IMR-90 (cell line): ENCODE measurements around the gene SELENOH. TPM values are rescaled to one million over a fixed set of nuclear protein-coding genes. Genes with fewer than 3 reads are reported as not detected.

Experiments used
- ATAC-seq: fragments of 200-7000 bp; cut with Tn5 transposase; 2 replicates; pipeline ENCODE4 v1.9.1; 2020; ENCODE audit warnings: low read depth, mild to moderate bottlenecking, moderate library complexity
- BruUV-seq: library from RNA; stranded (reverse); fragments of 400-500 nt; replicated peaks from 2 replicates; lab custom pipeline; 2021; lab: Mats Ljungman, UMichigan
- CTCF ChIA-PET: fragments of 300-600 bp; formaldehyde crosslinking; extraction: SDS; loops from one replicate; lab custom pipeline; 2021; ENCODE audit warnings: antibody characterized with exemption; lab: Yijun Ruan, JAX
- POLR2A ChIA-PET: fragments of 300-600 bp; sonication (Branson Sonifier 250); formaldehyde crosslinking; loops from one replicate; lab custom pipeline; 2022; ENCODE audit warnings: antibody characterized with exemption; ENCODE audit not compliant: unreplicated experiment; lab: Charles Lee
- DNase-seq: peaks from one replicate; pipeline ENCODE4 v3.0.0; 2013
- H2AFZ ChIP-seq: replicated peaks from 2 replicates; pipeline ENCODE3; 2013; ENCODE audit warnings: low read length, mild to moderate bottlenecking; ENCODE audit not compliant: poor library complexity
- H2AK5ac ChIP-seq: 2 replicates; pipeline ENCODE4 v1.6.1; 2013; ENCODE audit warnings: low read depth, low read length, inconsistent platforms
- H2AK9ac ChIP-seq: replicated peaks from 2 replicates; pipeline ENCODE3; 2013; ENCODE audit warnings: mild to moderate bottlenecking, low read depth, low read length, moderate library complexity; ENCODE audit not compliant: poor library complexity
- H2BK120ac ChIP-seq: 2 replicates; pipeline ENCODE4 v1.6.1; 2013; ENCODE audit warnings: low read depth, low read length, inconsistent platforms
- H2BK15ac ChIP-seq: 3 replicates; pipeline ENCODE4 v1.6.1; 2013; ENCODE audit warnings: low read depth, low read length, inconsistent platforms
- H2BK20ac ChIP-seq: 2 replicates; pipeline ENCODE4 v1.6.1; 2013; ENCODE audit warnings: low read depth, mild to moderate bottlenecking, inconsistent platforms, low read length, moderate library complexity
- H2BK5ac ChIP-seq: 2 replicates; pipeline ENCODE4 v1.6.1; 2013; ENCODE audit warnings: mild to moderate bottlenecking, low read depth, low read length, inconsistent platforms; ENCODE audit not compliant: poor library complexity, severe bottlenecking
- H3K14ac ChIP-seq: replicated peaks from 2 replicates; pipeline ENCODE4 v1.6.1; 2013; ENCODE audit warnings: low read depth, low read length, inconsistent platforms
- H3K18ac ChIP-seq: 2 replicates; pipeline ENCODE4 v1.6.1; 2013; ENCODE audit warnings: low read depth, low read length, control low read depth
- H3K23ac ChIP-seq: 2 replicates; pipeline ENCODE4 v1.6.1; 2013; ENCODE audit warnings: low read depth, low read length, inconsistent platforms
- H3K27ac ChIP-seq: 2 replicates; pipeline ENCODE4 v1.5.1; 2013; ENCODE audit warnings: mild to moderate bottlenecking, control low read depth, low read length; ENCODE audit not compliant: insufficient read depth
- H3K27me3 ChIP-seq: 2 replicates; pipeline ENCODE4 v1.6.1; 2013; ENCODE audit warnings: low read length; ENCODE audit not compliant: control insufficient read depth, insufficient read depth
- H3K36me3 ChIP-seq: 2 replicates; pipeline ENCODE4 v1.6.1; 2013; ENCODE audit warnings: low read length, mixed read lengths; ENCODE audit not compliant: control insufficient read depth, insufficient read depth
- H3K4ac ChIP-seq: 2 replicates; pipeline ENCODE4 v1.6.1; 2013; ENCODE audit warnings: low read depth, low read length, inconsistent platforms
- H3K4me1 ChIP-seq: 2 replicates; pipeline ENCODE4 v1.6.1; 2013; ENCODE audit warnings: low read length, mixed read lengths; ENCODE audit not compliant: control insufficient read depth, insufficient read depth
- H3K4me2 ChIP-seq: 2 replicates; pipeline ENCODE4 v1.6.1; 2013; ENCODE audit warnings: low read depth, mild to moderate bottlenecking, control low read depth, low read length, moderate library complexity
- H3K4me3 ChIP-seq: 2 replicates; pipeline ENCODE4 v1.5.1; 2013; ENCODE audit warnings: low read depth, mild to moderate bottlenecking, control low read depth, low read length, moderate library complexity; ENCODE audit not compliant: insufficient read depth
- H3K56ac ChIP-seq: 2 replicates; pipeline ENCODE4 v1.6.1; 2013; ENCODE audit warnings: low read length, inconsistent platforms; ENCODE audit not compliant: insufficient read depth; ENCODE audit errors: extremely low read depth
- H3K79me1 ChIP-seq, 2 experiments: 2 replicates each; pipeline ENCODE4 v1.6.1; 2013; ENCODE audit warnings: low read length in 2 of 2, inconsistent platforms in 1 of 2, low read depth in 1 of 2
- H3K9ac ChIP-seq: 2 replicates; pipeline ENCODE4 v1.6.1; 2013; ENCODE audit warnings: low read depth, low read length, control low read depth
- H3K9me1 ChIP-seq: 2 replicates; pipeline ENCODE4 v1.6.1; 2013; ENCODE audit warnings: low read length, inconsistent platforms; ENCODE audit not compliant: insufficient read depth
- H3K9me3 ChIP-seq: 2 replicates; pipeline ENCODE4 v1.6.1; 2013; ENCODE audit warnings: low read length; ENCODE audit not compliant: control insufficient read depth, insufficient read depth
- H4K20me1 ChIP-seq: 2 replicates; pipeline ENCODE4 v1.6.1; 2013; ENCODE audit warnings: low read length, inconsistent platforms; ENCODE audit not compliant: insufficient read depth
- H4K5ac ChIP-seq: 2 replicates; pipeline ENCODE4 v1.6.1; 2013; ENCODE audit warnings: mild to moderate bottlenecking, low read depth, low read length, control low read depth
- H4K8ac ChIP-seq, 2 experiments: 2 replicates each; pipeline ENCODE4 v1.6.1; 2013; ENCODE audit warnings: low read depth in 2 of 2, low read length in 2 of 2, control low read depth in 1 of 2, inconsistent platforms in 1 of 2
- H4K91ac ChIP-seq: 2 replicates; pipeline ENCODE4 v1.6.1; 2013; ENCODE audit warnings: low read depth, low read length, inconsistent platforms; ENCODE audit not compliant: insufficient read depth
- BHLHE40 ChIP-seq: fragments of 150-350 bp; IDR thresholded peaks from 2 replicates; pipeline ENCODE4 v1.6.1; 2016; ENCODE audit warnings: mild to moderate bottlenecking, low read depth, low read length
- CEBPB ChIP-seq: IDR thresholded peaks from 2 replicates; pipeline ENCODE4 v1.6.1; 2012; ENCODE audit warnings: low read depth, low read length, improper control_type of control experiment
- CHD1 ChIP-seq: IDR thresholded peaks from 2 replicates; pipeline ENCODE4 v1.6.1; 2012; ENCODE audit warnings: low read depth, low read length, improper control_type of control experiment
- CTCF ChIP-seq: conservative IDR thresholded peaks from 2 replicates; pipeline ENCODE4 v1.5.1; 2012; ENCODE audit warnings: mild to moderate bottlenecking, low read depth, low read length, improper control_type of control experiment
- ELK1 ChIP-seq: fragments of 150-350 bp; IDR thresholded peaks from 2 replicates; pipeline ENCODE4 v1.6.1; 2016; ENCODE audit warnings: low read depth, mild to moderate bottlenecking, low read length, moderate library complexity, borderline replicate concordance
- FOS ChIP-seq: fragments of 150-350 bp; IDR thresholded peaks from 2 replicates; pipeline ENCODE4 v1.6.1; 2016; ENCODE audit warnings: low read depth, low read length
- MAFK ChIP-seq: IDR thresholded peaks from 2 replicates; pipeline ENCODE4 v1.6.1; 2012; ENCODE audit warnings: low read depth, low read length, improper control_type of control experiment
- MAZ ChIP-seq: IDR thresholded peaks from 2 replicates; pipeline ENCODE4 v1.6.1; 2012; ENCODE audit warnings: low read depth, mild to moderate bottlenecking, low read length, improper control_type of control experiment, moderate library complexity, borderline replicate concordance
- MXI1 ChIP-seq: IDR thresholded peaks from 2 replicates; pipeline ENCODE4 v1.6.1; 2012; ENCODE audit warnings: low read depth, mild to moderate bottlenecking, low read length, moderate library complexity, borderline replicate concordance
- NFE2L2 ChIP-seq: fragments of 150-350 bp; IDR thresholded peaks from 2 replicates; pipeline ENCODE4 v1.6.1; 2016; ENCODE audit warnings: low read depth, mild to moderate bottlenecking, low read length
- POLR2A ChIP-seq: IDR thresholded peaks from 2 replicates; pipeline ENCODE4 v1.6.1; 2012; ENCODE audit warnings: mild to moderate bottlenecking, low read depth, low read length
- RAD21 ChIP-seq: IDR thresholded peaks from 2 replicates; pipeline ENCODE4 v1.6.1; 2012; ENCODE audit warnings: low read length, improper control_type of control experiment
- RCOR1 ChIP-seq: IDR thresholded peaks from 2 replicates; pipeline ENCODE4 v1.6.1; 2012; ENCODE audit warnings: mild to moderate bottlenecking, low read length, improper control_type of control experiment; ENCODE audit not compliant: insufficient replicate concordance
- RFX5 ChIP-seq: IDR thresholded peaks from 2 replicates; pipeline ENCODE4 v1.8.0; 2012; ENCODE audit warnings: low read depth, mild to moderate bottlenecking, low read length, moderate library complexity
- SMC3 ChIP-seq: fragments of 150-350 bp; IDR thresholded peaks from 2 replicates; pipeline ENCODE4 v1.6.1; 2016; ENCODE audit warnings: low read depth, mild to moderate bottlenecking, antibody characterized with exemption, low read length, moderate library complexity
- WGBS, 2 experiments: methylation state at CpG; one replicate each; pipeline versions ENCODE4 v1.1.5 to v1.1.7; 2013; ENCODE audit warnings: missing lambda C conversion rate in 2 of 2; ENCODE audit not compliant: insufficient read length in 1 of 2; ENCODE audit errors: extremely low coverage in 2 of 2; 5-methylcytosine and 5-hydroxymethylcytosine counted together
- dilution Hi-C: fragments of 300-500 bp; cut with HindIII; formaldehyde crosslinking; loops from one replicate; pipeline ENCODE4 v1.14.3; 2018; ENCODE audit warnings: low sequenced_read_pairs; ENCODE audit not compliant: unreplicated experiment
- in situ Hi-C: fragments of 300-500 bp; cut with MboI; formaldehyde crosslinking; loops from 3 replicates; pipeline ENCODE4 v1.14.3; 2019; ENCODE audit warnings: low sequenced_read_pairs, inconsistent platforms, mixed read lengths
- intact Hi-C: fragments of 100-400 bp; cut with micrococcal nuclease; formaldehyde crosslinking; loops from 2 replicates; pipeline ENCODE4 v1.10.0; 2022
- polyA plus RNA-seq, 3 experiments: library from polyadenylated mRNA; depleted of rRNA; stranded (reverse); fragments of >200 nt; gene quantifications; 2 replicates each; pipeline ENCODE4 v1.2.3, GENCODE V29; 2012; ENCODE audit warnings: low replicate concordance in 1 of 3
- total RNA-seq: library from RNA; depleted of rRNA; stranded (reverse); fragments of >200 nt; gene quantifications from 2 replicates; pipeline ENCODE4 v1.2.3, GENCODE V29; 2012
- TF ChIP-seq, protein P1 (sequence below): fragments of 150-350 bp; IDR thresholded peaks from 2 replicates; pipeline ENCODE4 v1.6.1; 2017; ENCODE audit warnings: mild to moderate bottlenecking, antibody characterized with exemption, low read length, low read depth

Gene SELENOH
- total and polyA plus RNA-seq, 2 of the 4 experiments (the other 2 are of a cell fraction) = 40.3 to 107 TPM

DNA sequence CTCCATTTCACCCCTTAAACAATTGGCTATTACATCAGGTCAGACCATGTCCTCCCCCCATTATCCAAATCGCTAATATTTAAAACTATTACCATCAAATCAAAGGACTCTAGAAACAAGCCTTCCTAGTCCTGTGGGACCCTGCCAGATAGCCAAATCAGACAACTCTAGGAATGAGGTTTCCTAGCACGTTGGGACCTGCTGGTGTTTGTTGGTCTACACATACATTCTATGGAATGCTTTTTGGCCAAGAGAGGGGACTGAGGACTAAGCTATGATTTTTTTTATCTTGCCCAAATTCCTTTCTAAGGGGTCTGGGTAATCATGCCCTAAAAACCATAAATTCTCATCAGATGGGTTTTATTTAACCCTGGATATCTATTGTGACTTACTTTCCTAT lies 14.1 kb upstream of the SELENOH start:
- H3K79me1 ChIP-seq = peaks cover 15 to 31% of the 10 kb centered on the region in 2 experiments
- no peak for TF ChIP-seq NFE2L2
- TF ChIP-seq ELK1 = no peak
- TF ChIP-seq, protein P1, sequence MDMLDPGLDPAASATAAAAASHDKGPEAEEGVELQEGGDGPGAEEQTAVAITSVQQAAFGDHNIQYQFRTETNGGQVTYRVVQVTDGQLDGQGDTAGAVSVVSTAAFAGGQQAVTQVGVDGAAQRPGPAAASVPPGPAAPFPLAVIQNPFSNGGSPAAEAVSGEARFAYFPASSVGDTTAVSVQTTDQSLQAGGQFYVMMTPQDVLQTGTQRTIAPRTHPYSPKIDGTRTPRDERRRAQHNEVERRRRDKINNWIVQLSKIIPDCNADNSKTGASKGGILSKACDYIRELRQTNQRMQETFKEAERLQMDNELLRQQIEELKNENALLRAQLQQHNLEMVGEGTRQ = no peak
- TF ChIP-seq POLR2A = no peak
- TF ChIP-seq MAFK = no peak
- no peak for TF ChIP-seq MXI1
- TF ChIP-seq RCOR1 = no peak
- no peak for TF ChIP-seq CEBPB
- TF ChIP-seq RAD21 = no peak
- no peak for TF ChIP-seq CTCF
- no peak for TF ChIP-seq MAZ
- TF ChIP-seq SMC3 = no peak
- no peak for TF ChIP-seq BHLHE40
- no peak for TF ChIP-seq RFX5
- no peak for TF ChIP-seq CHD1
- TF ChIP-seq FOS = no peak
- no peaks in the 10 kb centered on the region for H3K9me1 ChIP-seq
- peaks cover 3% of the 10 kb centered on the region; the same call in 1 of the 2 replicates for H4K20me1 ChIP-seq
- no peak overlapping the region for H4K91ac ChIP-seq
- no peak overlapping the region for H2BK15ac ChIP-seq
- H3K27me3 ChIP-seq = no peaks in the 10 kb centered on the region
- H2BK5ac ChIP-seq = no peak overlapping the region
- DNase-seq (no peak), ATAC-seq (no peak)
- no peak overlapping the region for H3K27ac ChIP-seq
- H4K8ac ChIP-seq = no peak overlapping the region
- WGBS, 2 experiments = 100% methylated on average over 1 of the region's 2 CpGs; no CpG with 5 or more reads in 1 of the 2 experiments
- no peaks in the 10 kb centered on the region for H3K36me3 ChIP-seq
- intact Hi-C loops = no loop called here
- CTCF ChIA-PET = interaction anchor here (0.6 kb wide), 1 partner anchor 18 kb away, joined by 3 read pairs; no protein-coding TSS in a partner anchor
- dilution Hi-C loops = no loop called here
- H3K9me3 ChIP-seq = no peaks in the 10 kb centered on the region
- no peak overlapping the region for H2BK120ac ChIP-seq
- no peak overlapping the region for H2AK9ac ChIP-seq
- no peak overlapping the region for H3K14ac ChIP-seq
- POLR2A ChIA-PET = no interaction called here
- H3K4me3 ChIP-seq = no peak overlapping the region
- no peak overlapping the region for H3K4me2 ChIP-seq
- H3K56ac ChIP-seq = no peak overlapping the region
- no peak overlapping the region for H4K5ac ChIP-seq
- no peak overlapping the region for H3K18ac ChIP-seq
- in situ Hi-C loops = no loop called here
- no peak overlapping the region for H2AFZ ChIP-seq
- no TSS peak for BruUV-seq
- no peak overlapping the region for H3K9ac ChIP-seq
- no peak overlapping the region for H3K4ac ChIP-seq
- no peaks in the 10 kb centered on the region for H3K4me1 ChIP-seq
- H2BK20ac ChIP-seq = no peak overlapping the region
- no peak overlapping the region for H2AK5ac ChIP-seq
- H3K23ac ChIP-seq = no peak overlapping the region
